Measurements from ENCODE around the gene WDR86.

The WDR86 gene

GRCh38 chr7:151409667-151410404, at the start of gene WDR86:
TSS of gene WDR86 (minus strand) at chr7:151410038. CDS start at chr7:151409589, 449 bp downstream.
- TF ChIP-seq, protein P1, sequence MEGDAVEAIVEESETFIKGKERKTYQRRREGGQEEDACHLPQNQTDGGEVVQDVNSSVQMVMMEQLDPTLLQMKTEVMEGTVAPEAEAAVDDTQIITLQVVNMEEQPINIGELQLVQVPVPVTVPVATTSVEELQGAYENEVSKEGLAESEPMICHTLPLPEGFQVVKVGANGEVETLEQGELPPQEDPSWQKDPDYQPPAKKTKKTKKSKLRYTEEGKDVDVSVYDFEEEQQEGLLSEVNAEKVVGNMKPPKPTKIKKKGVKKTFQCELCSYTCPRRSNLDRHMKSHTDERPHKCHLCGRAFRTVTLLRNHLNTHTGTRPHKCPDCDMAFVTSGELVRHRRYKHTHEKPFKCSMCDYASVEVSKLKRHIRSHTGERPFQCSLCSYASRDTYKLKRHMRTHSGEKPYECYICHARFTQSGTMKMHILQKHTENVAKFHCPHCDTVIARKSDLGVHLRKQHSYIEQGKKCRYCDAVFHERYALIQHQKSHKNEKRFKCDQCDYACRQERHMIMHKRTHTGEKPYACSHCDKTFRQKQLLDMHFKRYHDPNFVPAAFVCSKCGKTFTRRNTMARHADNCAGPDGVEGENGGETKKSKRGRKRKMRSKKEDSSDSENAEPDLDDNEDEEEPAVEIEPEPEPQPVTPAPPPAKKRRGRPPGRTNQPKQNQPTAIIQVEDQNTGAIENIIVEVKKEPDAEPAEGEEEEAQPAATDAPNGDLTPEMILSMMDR (conservative IDR thresholded peaks at IDR 0.05; ENCODE audit: low read length) = no peak
- DNase-seq (ENCODE audit: low read depth) = no peak
- H3K4me3 ChIP-seq (ENCODE audit: low read length) = no peak within 1 kb of the TSS

DNA sequence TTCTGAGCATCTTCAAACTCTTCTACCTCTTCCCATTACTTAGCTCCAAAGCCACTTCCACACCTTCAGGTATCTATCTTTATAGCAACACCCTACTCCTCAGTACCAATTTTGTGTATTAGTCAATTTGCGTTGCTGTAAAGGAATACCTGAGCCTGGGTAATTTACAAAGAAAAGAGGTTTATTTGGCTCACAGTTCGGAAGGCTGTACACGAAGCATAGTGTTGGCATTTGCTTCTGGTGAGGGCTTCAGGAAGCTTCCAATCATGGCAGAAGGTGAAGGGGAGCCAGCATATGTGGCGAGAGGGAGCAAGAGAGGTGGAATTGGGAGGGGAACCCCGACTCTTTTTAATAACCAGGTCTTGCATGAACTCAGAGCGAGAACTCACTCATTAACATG, 47.7 kb upstream of the WDR86 start:
- DNase-seq (ENCODE audit: low read depth) = no peak
- no peak overlapping the region for H3K4me3 ChIP-seq (ENCODE audit: low read length)
- TF ChIP-seq, protein P1 (conservative IDR thresholded peaks at IDR 0.05; ENCODE audit: low read length) = no peak

DNA sequence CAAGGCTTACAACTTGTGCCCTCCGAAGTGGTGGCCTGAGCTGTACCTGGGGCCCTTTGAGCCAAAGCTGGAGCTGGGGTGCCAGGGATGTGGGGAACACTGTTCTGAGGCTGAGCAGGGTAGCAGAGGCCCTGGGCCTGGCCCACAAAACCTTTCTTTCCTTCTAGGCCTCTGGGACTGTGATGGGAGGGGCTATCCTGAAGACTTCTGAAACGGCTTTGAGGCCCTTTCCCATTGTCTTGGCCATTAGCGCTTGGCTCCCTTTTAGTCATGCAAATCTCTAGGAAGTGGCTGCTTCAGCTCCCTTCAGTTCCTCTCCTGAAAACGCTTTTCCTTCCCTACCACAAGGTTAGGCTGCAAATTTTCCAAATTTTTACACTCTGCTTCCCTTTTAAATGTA, 46.9 kb upstream of the WDR86 start:
- no peak for DNase-seq (ENCODE audit: low read depth)
- TF ChIP-seq, protein P1 (conservative IDR thresholded peaks at IDR 0.05; ENCODE audit: low read length) = no peak
- no peak overlapping the region for H3K4me3 ChIP-seq (ENCODE audit: low read length)

DNA sequence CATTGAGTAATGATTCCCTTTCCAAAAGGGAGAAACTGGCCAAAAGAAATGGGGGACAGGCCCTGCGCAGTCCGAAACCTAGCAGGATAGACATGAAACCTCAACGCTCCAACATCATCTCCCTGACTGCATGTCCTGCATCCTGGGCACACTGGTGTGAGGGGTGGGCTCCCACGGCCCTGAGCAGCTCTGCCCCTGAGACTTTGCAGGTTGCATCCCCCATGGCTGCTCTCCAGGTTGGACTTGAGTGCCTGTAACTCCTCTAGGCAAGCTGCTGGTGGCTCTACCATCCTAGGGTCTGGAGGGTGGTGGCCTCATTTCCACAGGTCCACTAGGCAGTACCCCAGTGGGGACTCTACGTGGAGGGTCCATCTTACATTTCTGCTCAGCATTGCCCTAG, 46.4 kb upstream of the WDR86 start:
- TF ChIP-seq, protein P1 (conservative IDR thresholded peaks at IDR 0.05; ENCODE audit: low read length) = no peak
- DNase-seq (ENCODE audit: low read depth) = no peak
- no peak overlapping the region for H3K4me3 ChIP-seq (ENCODE audit: low read length)

DNA sequence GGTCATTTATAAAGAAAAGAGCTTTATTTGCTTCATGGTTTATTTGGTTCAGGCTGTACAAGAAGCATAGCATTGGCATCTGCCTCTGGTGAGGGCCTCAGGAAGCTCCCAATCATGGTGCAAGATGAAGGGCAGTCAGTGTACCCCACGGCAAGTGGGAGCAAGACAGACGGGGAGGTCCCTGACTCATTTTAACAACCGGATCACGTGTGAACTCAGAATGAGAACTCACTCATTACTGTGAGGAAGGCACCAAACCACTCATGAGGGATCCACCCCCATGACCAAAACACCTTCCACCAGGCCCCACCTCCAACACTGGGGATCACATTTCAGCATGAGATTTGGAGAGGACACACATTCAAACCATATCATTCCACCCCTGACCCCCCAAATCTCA, 45.9 kb upstream of the WDR86 start:
- no peak for DNase-seq (ENCODE audit: low read depth)
- TF ChIP-seq, protein P1 (conservative IDR thresholded peaks at IDR 0.05; ENCODE audit: low read length) = no peak
- H3K4me3 ChIP-seq (ENCODE audit: low read length) = no peak overlapping the region

DNA sequence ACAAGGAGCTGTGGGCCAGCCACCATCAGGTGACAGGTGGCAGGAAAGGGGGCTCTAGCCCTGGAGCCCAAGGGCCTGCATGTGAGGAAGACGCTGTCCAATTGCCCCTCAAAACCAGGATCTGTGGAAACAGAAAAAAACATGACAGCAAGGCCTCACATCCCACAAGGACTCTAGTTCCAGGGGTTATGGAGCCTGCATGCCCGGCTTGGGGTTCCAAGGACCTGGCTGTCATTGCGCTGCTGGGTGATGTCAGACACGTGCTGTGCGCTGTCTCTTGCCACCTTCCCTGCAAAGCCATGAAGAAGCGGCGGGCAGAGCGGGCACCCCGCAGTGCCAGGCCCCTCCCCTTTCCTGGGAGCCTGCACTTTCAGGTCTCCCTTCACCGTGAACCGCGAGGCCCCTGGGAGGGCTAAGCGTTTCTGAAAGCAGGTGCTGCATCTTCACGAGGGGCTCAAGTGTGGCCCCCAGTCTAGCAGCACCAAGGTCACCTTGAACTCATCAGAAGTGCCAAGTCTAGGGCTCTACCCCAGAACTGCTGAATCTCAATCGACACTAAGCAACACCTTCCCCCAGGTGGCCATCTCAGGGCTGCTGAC, 45.2 kb upstream of the WDR86 start:
- no peak overlapping the region for H3K4me3 ChIP-seq (ENCODE audit: low read length)

More for the DNA sequence above, 45.2 kb upstream of the WDR86 start:
- TF ChIP-seq, protein P1 (conservative IDR thresholded peaks at IDR 0.05; ENCODE audit: low read length) = no peak
- no peak for DNase-seq (ENCODE audit: low read depth)

Measured in AG10803 (cell line).